GM23338 (cell line): ENCODE data around the gene MON2. TPM values are rescaled to one million over a fixed set of nuclear protein-coding genes. Genes with fewer than 3 reads are reported as not detected.
A peak's percentile ranks its signal among the peaks of the same experiment; 100 is the strongest.

ENCODE experiments used
- ATAC-seq: fragments of 200-7000 bp; cut with Tn5 transposase; 3 replicates; pipeline ENCODE4 v1.9.1; 2020
- DNase-seq: peaks from one replicate; pipeline ENCODE4 v3.0.0-alpha.2; 2015; ENCODE audit warnings: low spot score
- H2AFZ ChIP-seq: fragments of 200-600 bp; sonication (generic); 2 replicates; pipeline ENCODE4 v1.8.0; 2016; ENCODE audit warnings: antibody characterized with exemption, mild to moderate bottlenecking, moderate library complexity
- H3F3A ChIP-seq: fragments of 200-600 bp; sonication (generic); replicated peaks from 2 replicates; pipeline ENCODE4 v1.8.0; 2017; ENCODE audit warnings: antibody characterized with exemption, mixed run types, low read depth
- H3K27ac ChIP-seq: fragments of 200-600 bp; sonication (generic); 2 replicates; pipeline ENCODE4 v1.6.1; 2016; ENCODE audit warnings: low read depth
- H3K27me3 ChIP-seq: fragments of 200-600 bp; sonication (generic); 2 replicates; pipeline ENCODE4 v1.8.0; 2016; ENCODE audit warnings: mild to moderate bottlenecking, mixed run types, moderate library complexity; ENCODE audit not compliant: insufficient read depth
- H3K36me3 ChIP-seq: fragments of 200-600 bp; sonication (generic); 2 replicates; pipeline ENCODE4 v1.8.0; 2016; ENCODE audit warnings: mild to moderate bottlenecking; ENCODE audit not compliant: insufficient read depth
- H3K4me1 ChIP-seq: fragments of 200-600 bp; sonication (generic); 2 replicates; pipeline ENCODE4 v1.8.0; 2016; ENCODE audit warnings: mild to moderate bottlenecking, moderate library complexity; ENCODE audit not compliant: insufficient read depth
- H3K4me2 ChIP-seq: fragments of 200-600 bp; sonication (generic); 2 replicates; pipeline ENCODE4 v1.7.1; 2017; ENCODE audit warnings: mixed run types
- H3K4me3 ChIP-seq: fragments of 200-600 bp; sonication (generic); 2 replicates; pipeline ENCODE4 v1.6.1; 2016; ENCODE audit warnings: mixed run types
- H3K79me2 ChIP-seq: fragments of 200-600 bp; sonication (generic); replicated peaks from 2 replicates; pipeline ENCODE4 v1.8.0; 2017; ENCODE audit warnings: mild to moderate bottlenecking; ENCODE audit not compliant: insufficient read depth
- H3K9me2 ChIP-seq: fragments of 200-600 bp; sonication (generic); 2 replicates; pipeline ENCODE4 v1.8.0; 2017; ENCODE audit not compliant: insufficient read depth
- H4K20me1 ChIP-seq: fragments of 200-600 bp; sonication (generic); replicated peaks from 2 replicates; pipeline ENCODE4 v1.8.0; 2017; ENCODE audit warnings: mild to moderate bottlenecking; ENCODE audit not compliant: insufficient read depth
- H3K27ac Mint-ChIP-seq: 2 replicates; pipeline ENCODE4 v1.8.0; 2020; ENCODE audit warnings: inconsistent platforms, mild to moderate bottlenecking, moderate library complexity, mixed read lengths
- H3K27me3 Mint-ChIP-seq: 3 replicates; pipeline ENCODE4 v1.8.0; 2022; ENCODE audit warnings: low read depth, mild to moderate bottlenecking, moderate library complexity, mixed read lengths, inconsistent platforms; ENCODE audit not compliant: insufficient read depth, poor library complexity
- H3K36me3 Mint-ChIP-seq: 3 replicates; pipeline ENCODE4 v1.8.0; 2021; ENCODE audit warnings: low read depth, mild to moderate bottlenecking, inconsistent platforms, moderate library complexity, mixed read lengths
- H3K4me1 Mint-ChIP-seq: 3 replicates; pipeline ENCODE4 v1.8.0; 2020; ENCODE audit warnings: mild to moderate bottlenecking, inconsistent platforms, mixed read lengths
- H3K4me3 Mint-ChIP-seq: 3 replicates; pipeline ENCODE4 v1.8.0; 2021; ENCODE audit warnings: moderate library complexity, mild to moderate bottlenecking, inconsistent platforms, mixed read lengths
- H3K9me3 Mint-ChIP-seq: 3 replicates; pipeline ENCODE4 v1.8.0; 2020; ENCODE audit warnings: moderate library complexity, mild to moderate bottlenecking, inconsistent platforms, mixed read lengths
- CREB1 ChIP-seq: fragments of 250-450 bp; sonication (Bioruptor Pico); IDR thresholded peaks from 2 replicates; pipeline ENCODE4 v1.5.0; 2020; ENCODE audit warnings: low read depth, mild to moderate bottlenecking, moderate library complexity
- ETS1 ChIP-seq: IDR thresholded peaks from 2 replicates; pipeline ENCODE4 v1.6.1; 2016; ENCODE audit warnings: antibody characterized with exemption
- EZH2 ChIP-seq: fragments of 200-600 bp; sonication (generic); IDR thresholded peaks from one replicate; pipeline ENCODE4 v1.8.0; 2017; ENCODE audit warnings: antibody characterized with exemption, mild to moderate bottlenecking, low read depth; ENCODE audit not compliant: unreplicated experiment
- EZH2phosphoT487 ChIP-seq: fragments of 200-600 bp; sonication (generic); IDR thresholded peaks from one replicate; pipeline ENCODE4 v1.8.1; 2018; ENCODE audit warnings: antibody characterized with exemption; ENCODE audit not compliant: unreplicated experiment
- JUNB ChIP-seq: IDR thresholded peaks from one replicate; pipeline ENCODE4 v1.6.1; 2016; ENCODE audit warnings: antibody characterized with exemption; ENCODE audit not compliant: unreplicated experiment
- NANOG ChIP-seq: IDR thresholded peaks from 2 replicates; pipeline ENCODE4 v1.6.1; 2016; ENCODE audit warnings: antibody characterized with exemption, borderline replicate concordance
- POLR2AphosphoS5 ChIP-seq: IDR thresholded peaks from 2 replicates; pipeline ENCODE4 v1.6.1; 2016; ENCODE audit warnings: antibody characterized with exemption, low read depth
- REST ChIP-seq: IDR thresholded peaks from one replicate; pipeline ENCODE4 v1.6.1; 2018; ENCODE audit warnings: antibody characterized with exemption; ENCODE audit not compliant: unreplicated experiment
- STAT1 ChIP-seq: IDR thresholded peaks from one replicate; pipeline ENCODE4 v1.6.1; 2016; ENCODE audit warnings: antibody characterized with exemption; ENCODE audit not compliant: unreplicated experiment
- ZNF114 ChIP-seq: fragments of 250-450 bp; sonication (Bioruptor Pico); IDR thresholded peaks from 2 replicates; pipeline ENCODE4 v1.5.0; 2020; ENCODE audit warnings: mild to moderate bottlenecking, moderate library complexity
- ZNF331 ChIP-seq: fragments of 250-450 bp; sonication (Bioruptor Pico); IDR thresholded peaks from 2 replicates; pipeline ENCODE4 v1.5.0; 2020; ENCODE audit warnings: low read depth, mild to moderate bottlenecking, moderate library complexity
- polyA plus RNA-seq: library from polyadenylated mRNA; unstranded; fragments of >200 nt; fragmentation: Nextera tagmentation; extraction: Ambion mirVana; gene quantifications from 2 replicates; pipeline ENCODE4 v1.2.1, GENCODE V29; 2016
- total RNA-seq: library from RNA; depleted of rRNA; stranded (reverse); fragments of >200 nt; shearing (Covaris generic); gene quantifications from 2 replicates; pipeline ENCODE4 v1.2.3, GENCODE V29; 2014
- TF ChIP-seq, protein P1 (sequence below): fragments of 250-450 bp; sonication (Bioruptor Pico); IDR thresholded peaks from 2 replicates; pipeline ENCODE4 v1.5.0; 2020; ENCODE audit warnings: mild to moderate bottlenecking, moderate library complexity
- TF ChIP-seq, protein P2 (sequence below), 2 experiments: fragments of 200-600 bp in 1 of 2; sonication (generic) in 1 of 2; conservative IDR thresholded peaks; 2 replicates each; pipeline versions ENCODE4 v1.5.1 to v1.6.1; 2016 to 2017; ENCODE audit warnings: antibody characterized with exemption in 2 of 2, low read depth in 2 of 2, mild to moderate bottlenecking in 2 of 2, moderate library complexity in 1 of 2

Gene MON2
- total and polyA plus RNA-seq, 2 experiments from 2014 or later, result 11.0 to 27.3 TPM

DNA sequence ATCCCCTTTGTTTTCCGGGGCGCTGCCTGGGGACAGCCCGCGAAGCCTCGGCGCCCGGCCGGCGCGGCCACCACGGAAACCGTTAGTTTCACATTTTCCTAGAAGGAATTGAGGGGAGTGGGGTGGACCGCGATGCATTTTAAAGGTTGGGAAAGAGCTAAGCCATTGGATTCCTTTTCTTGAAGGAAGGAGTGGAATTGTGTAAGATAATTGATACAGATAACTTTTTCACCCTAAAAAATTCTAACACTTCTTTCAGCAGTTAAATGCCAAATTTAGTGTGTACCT is 137.1 kb downstream of the MON2 start:
- Histone ChIP-seq H3K27me3 (no peaks in the 10 kb centered on the region), H4K20me1 (no peaks in the 10 kb centered on the region; the same call in 1 of the 2 replicates), H2AFZ (no peak overlapping the region), H3K4me3 (peak overlapping the region; percentile 74), H3F3A (no peaks in the 10 kb centered on the region), H3K79me2 (peaks cover 50% of the 10 kb centered on the region), H3K36me3 (no peaks in the 10 kb centered on the region), H3K4me2 (peak overlapping the region; percentile 94), H3K4me1 (peaks cover 26% of the 10 kb centered on the region), H3K27ac (peak overlapping the region; percentile 98; the same call in 1 of the 2 replicates), H3K9me2 (no peaks in the 10 kb centered on the region)
- peak overlapping the region; percentile 84 for H3K4me3 Mint-ChIP-seq
- H3K9me3 Mint-ChIP-seq, result no peaks in the 10 kb centered on the region
- H3K36me3 Mint-ChIP-seq, result no peaks in the 10 kb centered on the region; the same call in 2 of the 3 replicates
- DNase-seq (no peak), ATAC-seq (no peak)
- peaks cover 44% of the 10 kb centered on the region for H3K4me1 Mint-ChIP-seq
- TF ChIP-seq STAT1 (no peak), ZNF331 (CRISPR knock-in tag) (no peak), POLR2AphosphoS5 (no peak), EZH2phosphoT487 (no peak), REST (no peak), ETS1 (no peak), NANOG (no peak), ZNF114 (no peak), CREB1 (CRISPR knock-in tag) (no peak), JUNB (no peak), EZH2 (no peak)
- TF ChIP-seq, protein P1, sequence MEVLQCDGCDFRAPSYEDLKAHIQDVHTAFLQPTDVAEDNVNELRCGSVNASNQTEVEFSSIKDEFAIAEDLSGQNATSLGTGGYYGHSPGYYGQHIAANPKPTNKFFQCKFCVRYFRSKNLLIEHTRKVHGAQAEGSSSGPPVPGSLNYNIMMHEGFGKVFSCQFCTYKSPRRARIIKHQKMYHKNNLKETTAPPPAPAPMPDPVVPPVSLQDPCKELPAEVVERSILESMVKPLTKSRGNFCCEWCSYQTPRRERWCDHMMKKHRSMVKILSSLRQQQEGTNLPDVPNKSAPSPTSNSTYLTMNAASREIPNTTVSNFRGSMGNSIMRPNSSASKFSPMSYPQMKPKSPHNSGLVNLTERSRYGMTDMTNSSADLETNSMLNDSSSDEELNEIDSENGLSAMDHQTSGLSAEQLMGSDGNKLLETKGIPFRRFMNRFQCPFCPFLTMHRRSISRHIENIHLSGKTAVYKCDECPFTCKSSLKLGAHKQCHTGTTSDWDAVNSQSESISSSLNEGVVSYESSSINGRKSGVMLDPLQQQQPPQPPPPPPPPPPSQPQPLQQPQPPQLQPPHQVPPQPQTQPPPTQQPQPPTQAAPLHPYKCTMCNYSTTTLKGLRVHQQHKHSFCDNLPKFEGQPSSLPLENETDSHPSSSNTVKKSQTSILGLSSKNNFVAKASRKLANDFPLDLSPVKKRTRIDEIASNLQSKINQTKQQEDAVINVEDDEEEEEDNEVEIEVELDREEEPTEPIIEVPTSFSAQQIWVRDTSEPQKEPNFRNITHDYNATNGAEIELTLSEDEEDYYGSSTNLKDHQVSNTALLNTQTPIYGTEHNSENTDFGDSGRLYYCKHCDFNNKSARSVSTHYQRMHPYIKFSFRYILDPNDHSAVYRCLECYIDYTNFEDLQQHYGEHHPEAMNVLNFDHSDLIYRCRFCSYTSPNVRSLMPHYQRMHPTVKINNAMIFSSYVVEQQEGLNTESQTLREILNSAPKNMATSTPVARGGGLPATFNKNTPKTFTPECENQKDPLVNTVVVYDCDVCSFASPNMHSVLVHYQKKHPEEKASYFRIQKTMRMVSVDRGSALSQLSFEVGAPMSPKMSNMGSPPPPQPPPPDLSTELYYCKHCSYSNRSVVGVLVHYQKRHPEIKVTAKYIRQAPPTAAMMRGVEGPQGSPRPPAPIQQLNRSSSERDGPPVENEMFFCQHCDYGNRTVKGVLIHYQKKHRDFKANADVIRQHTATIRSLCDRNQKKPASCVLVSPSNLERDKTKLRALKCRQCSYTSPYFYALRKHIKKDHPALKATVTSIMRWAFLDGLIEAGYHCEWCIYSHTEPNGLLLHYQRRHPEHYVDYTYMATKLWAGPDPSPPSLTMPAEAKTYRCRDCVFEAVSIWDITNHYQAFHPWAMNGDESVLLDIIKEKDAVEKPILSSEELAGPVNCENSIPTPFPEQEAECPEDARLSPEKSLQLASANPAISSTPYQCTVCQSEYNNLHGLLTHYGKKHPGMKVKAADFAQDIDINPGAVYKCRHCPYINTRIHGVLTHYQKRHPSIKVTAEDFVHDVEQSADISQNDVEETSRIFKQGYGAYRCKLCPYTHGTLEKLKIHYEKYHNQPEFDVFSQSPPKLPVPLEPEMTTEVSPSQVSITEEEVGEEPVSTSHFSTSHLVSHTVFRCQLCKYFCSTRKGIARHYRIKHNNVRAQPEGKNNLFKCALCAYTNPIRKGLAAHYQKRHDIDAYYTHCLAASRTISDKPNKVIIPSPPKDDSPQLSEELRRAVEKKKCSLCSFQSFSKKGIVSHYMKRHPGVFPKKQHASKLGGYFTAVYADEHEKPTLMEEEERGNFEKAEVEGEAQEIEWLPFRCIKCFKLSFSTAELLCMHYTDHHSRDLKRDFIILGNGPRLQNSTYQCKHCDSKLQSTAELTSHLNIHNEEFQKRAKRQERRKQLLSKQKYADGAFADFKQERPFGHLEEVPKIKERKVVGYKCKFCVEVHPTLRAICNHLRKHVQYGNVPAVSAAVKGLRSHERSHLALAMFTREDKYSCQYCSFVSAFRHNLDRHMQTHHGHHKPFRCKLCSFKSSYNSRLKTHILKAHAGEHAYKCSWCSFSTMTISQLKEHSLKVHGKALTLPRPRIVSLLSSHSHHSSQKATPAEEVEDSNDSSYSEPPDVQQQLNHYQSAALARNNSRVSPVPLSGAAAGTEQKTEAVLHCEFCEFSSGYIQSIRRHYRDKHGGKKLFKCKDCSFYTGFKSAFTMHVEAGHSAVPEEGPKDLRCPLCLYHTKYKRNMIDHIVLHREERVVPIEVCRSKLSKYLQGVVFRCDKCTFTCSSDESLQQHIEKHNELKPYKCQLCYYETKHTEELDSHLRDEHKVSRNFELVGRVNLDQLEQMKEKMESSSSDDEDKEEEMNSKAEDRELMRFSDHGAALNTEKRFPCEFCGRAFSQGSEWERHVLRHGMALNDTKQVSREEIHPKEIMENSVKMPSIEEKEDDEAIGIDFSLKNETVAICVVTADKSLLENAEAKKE (CRISPR knock-in tag), result no peak
- TF ChIP-seq, protein P2, sequence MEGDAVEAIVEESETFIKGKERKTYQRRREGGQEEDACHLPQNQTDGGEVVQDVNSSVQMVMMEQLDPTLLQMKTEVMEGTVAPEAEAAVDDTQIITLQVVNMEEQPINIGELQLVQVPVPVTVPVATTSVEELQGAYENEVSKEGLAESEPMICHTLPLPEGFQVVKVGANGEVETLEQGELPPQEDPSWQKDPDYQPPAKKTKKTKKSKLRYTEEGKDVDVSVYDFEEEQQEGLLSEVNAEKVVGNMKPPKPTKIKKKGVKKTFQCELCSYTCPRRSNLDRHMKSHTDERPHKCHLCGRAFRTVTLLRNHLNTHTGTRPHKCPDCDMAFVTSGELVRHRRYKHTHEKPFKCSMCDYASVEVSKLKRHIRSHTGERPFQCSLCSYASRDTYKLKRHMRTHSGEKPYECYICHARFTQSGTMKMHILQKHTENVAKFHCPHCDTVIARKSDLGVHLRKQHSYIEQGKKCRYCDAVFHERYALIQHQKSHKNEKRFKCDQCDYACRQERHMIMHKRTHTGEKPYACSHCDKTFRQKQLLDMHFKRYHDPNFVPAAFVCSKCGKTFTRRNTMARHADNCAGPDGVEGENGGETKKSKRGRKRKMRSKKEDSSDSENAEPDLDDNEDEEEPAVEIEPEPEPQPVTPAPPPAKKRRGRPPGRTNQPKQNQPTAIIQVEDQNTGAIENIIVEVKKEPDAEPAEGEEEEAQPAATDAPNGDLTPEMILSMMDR (conservative IDR thresholded peaks at IDR 0.05; ENCODE audit: low read depth in 2 of 2), result no peak
- H3K27me3 Mint-ChIP-seq, result peaks cover 12% of the 10 kb centered on the region
- H3K27ac Mint-ChIP-seq, result peak overlapping the region; percentile 12
